Esophagus squamous epithelium (tissue), 5 donors: Measurements from ENCODE around the gene MS4A2. TPM values are rescaled to one million over a fixed set of nuclear protein-coding genes. Genes with fewer than 3 reads are reported as not detected.
"Not testable (repeated sequence)": the region's sequence is repeated elsewhere in the genome, so short reads cannot be mapped to it uniquely, and the experiment has no call there.

Experiments
- DNase-seq: peaks from one replicate; lab custom pipeline; 2025; lab: John Stamatoyannopoulos, UW
- H3K27ac ChIP-seq, 4 donors: fragments of 200-600 bp; sonication (generic); one replicate each; pipeline ENCODE4 v1.5.1; 2016 to 2019; ENCODE audit warnings: mild to moderate bottlenecking in 1 of 4
- H3K27me3 ChIP-seq, 4 donors: fragments of 200-600 bp; sonication (generic); 1 replicate in 3 of 4; 2 replicates in 1 of 4; pipeline versions ENCODE4 v1.5.1 to v1.6.0; 2017 to 2021; ENCODE audit warnings: antibody characterized with exemption in 1 of 4
- H3K36me3 ChIP-seq, 3 donors: fragments of 200-600 bp; sonication (generic); one replicate each; pipeline ENCODE4 v1.5.1; 2016 to 2019
- H3K4me1 ChIP-seq, 3 donors: fragments of 200-600 bp; sonication (generic); one replicate each; pipeline ENCODE4 v1.5.1; 2017 to 2019
- H3K4me3 ChIP-seq, 4 donors: fragments of 200-600 bp; sonication (generic); 1 replicate in 3 of 4; 2 replicates in 1 of 4; pipeline ENCODE4 v1.5.1; 2016 to 2019; ENCODE audit warnings: mild to moderate bottlenecking in 2 of 4, moderate library complexity in 1 of 4
- H3K9me3 ChIP-seq, 3 donors: fragments of 200-600 bp; sonication (generic); one replicate each; pipeline ENCODE4 v1.5.1; 2016 to 2019
- CTCF ChIP-seq, 6 experiments: fragments of 450-650 bp in 4 of 6; fragments of 200-600 bp in 2 of 6; sonication (generic) in 2 of 6; IDR thresholded peaks; one replicate each; pipeline ENCODE4 v1.5.1; 2016 to 2019; ENCODE audit warnings: antibody characterized with exemption in 6 of 6, mild to moderate bottlenecking in 4 of 6, moderate library complexity in 4 of 6
- POLR2A ChIP-seq, 4 donors: fragments of 450-650 bp; IDR thresholded peaks; one replicate each; pipeline ENCODE4 v1.6.1; 2017; ENCODE audit warnings: antibody characterized with exemption in 4 of 4, mild to moderate bottlenecking in 4 of 4, moderate library complexity in 3 of 4
- WGBS, 2 donors: methylation state at CpG; one replicate each; pipeline ENCODE4 v1.1.5; 2018; 5-methylcytosine and 5-hydroxymethylcytosine counted together
- intact Hi-C: fragments of 100-400 bp; cut with DNase I; formaldehyde crosslinking; loops from one replicate; pipeline ENCODE4 v1.15.0; 2022
- total RNA-seq, 4 donors: library from RNA; depleted of rRNA; stranded (reverse); fragments of >200 nt; gene quantifications; one replicate each; pipeline ENCODE4 v1.1.0, GENCODE V29; 2016
- donor health status: DM: yes; HTN: yes; CAD: no.

MS4A2 gene
- total RNA-seq, 4 donors from 2014 or later, result 0.12 to 13.2 TPM; not detected in 2

- intact Hi-C loops, result no loop called here
- Histone ChIP-seq H3K36me3 (no peaks in the 10 kb centered on the region), H3K9me3 (no peaks in the 10 kb centered on the region), H3K27me3 (no peaks in the 10 kb centered on the region), H3K4me3 (no peak overlapping the region), H3K27ac (no peak overlapping the region), H3K4me1 (no peaks in the 10 kb centered on the region)
- no peak for DNase-seq
- WGBS, 2 donors, result 52 to 56% methylated on average over 10 to 11 of the region's 11 CpGs
- TF ChIP-seq CTCF (IDR thresholded peaks at IDR 0.05) (no peak), POLR2A (IDR thresholded peaks at IDR 0.05) (no peak)
Measured at GRCh38 chr11:60124802-60125432, 36.5 kb downstream of the MS4A2 start.

GRCh38 chr11:60125956-60126585, 37.6 kb downstream of the MS4A2 start:
- H3K4me1 ChIP-seq, result no peaks in the 10 kb centered on the region
- TF ChIP-seq POLR2A (IDR thresholded peaks at IDR 0.05), result no peak
- no peak overlapping the region for H3K27ac ChIP-seq
- no peaks in the 10 kb centered on the region for H3K36me3 ChIP-seq
- H3K9me3 ChIP-seq, result no peaks in the 10 kb centered on the region
- no peak for DNase-seq
- no peaks in the 10 kb centered on the region for H3K27me3 ChIP-seq
- H3K4me3 ChIP-seq, result no peak overlapping the region
- intact Hi-C loops, result no loop called here

GRCh38 chr11:60127311-60127811, 38.9 kb downstream of the MS4A2 start:
- 64 to 75% methylated on average over 3 of the region's 3 CpGs for WGBS, 2 donors
- H3K27me3 ChIP-seq, result no peaks in the 10 kb centered on the region
- no peak for DNase-seq
- H3K4me1 ChIP-seq, result no peaks in the 10 kb centered on the region
- intact Hi-C loops, result no loop called here
- no peak overlapping the region for H3K27ac ChIP-seq
- H3K9me3 ChIP-seq, result no peaks in the 10 kb centered on the region
- no peak overlapping the region for H3K4me3 ChIP-seq
- TF ChIP-seq POLR2A (IDR thresholded peaks at IDR 0.05) (no peak), CTCF (IDR thresholded peaks at IDR 0.05) (no peak)
- H3K36me3 ChIP-seq, result no peaks in the 10 kb centered on the region

- Histone ChIP-seq H3K27me3 (no peaks in the 10 kb centered on the region), H3K27ac (no peak overlapping the region), H3K4me3 (no peak overlapping the region), H3K9me3 (no peaks in the 10 kb centered on the region), H3K4me1 (no peaks in the 10 kb centered on the region), H3K36me3 (no peaks in the 10 kb centered on the region)
- 52 to 81% methylated on average over 2 of the region's 2 CpGs for WGBS, 2 donors
- TF ChIP-seq CTCF (IDR thresholded peaks at IDR 0.05) (no peak), POLR2A (IDR thresholded peaks at IDR 0.05) (no peak)
- intact Hi-C loops, result no loop called here
- DNase-seq, result no peak
Measured at GRCh38 chr11:60128376-60128775, 39.9 kb downstream of the MS4A2 start.

- H3K27me3 ChIP-seq, H3K4me1 ChIP-seq, intact Hi-C loops, H3K9me3 ChIP-seq, H3K27ac ChIP-seq, H3K36me3 ChIP-seq, H3K4me3 ChIP-seq, DNase-seq: not testable (repeated sequence)
- 89 to 92% methylated on average over 2 of the region's 4 CpGs for WGBS, 2 donors
Measured at GRCh38 chr11:60128866-60129265, 40.4 kb downstream of the MS4A2 start.

- TF ChIP-seq CTCF (IDR thresholded peaks at IDR 0.05), result no peak
- no peak for TF ChIP-seq POLR2A (IDR thresholded peaks at IDR 0.05)
- Histone ChIP-seq H3K27ac (no peak overlapping the region), H3K4me3 (no peak overlapping the region), H3K4me1 (no peaks in the 10 kb centered on the region), H3K27me3 (no peaks in the 10 kb centered on the region), H3K9me3 (peaks cover 0 to 6% (median 0%) of the 10 kb centered on the region in 3 donors), H3K36me3 (no peaks in the 10 kb centered on the region)
- WGBS, 2 donors, result 54 to 74% methylated on average over 3 of the region's 3 CpGs
- DNase-seq, result no peak
- intact Hi-C loops, result no loop called here
Measured at GRCh38 chr11:60129853-60130252, 41.4 kb downstream of the MS4A2 start.
